Measurements from ENCODE around the gene DNAH3.

- no peak for TF ChIP-seq REST (IDR thresholded peaks at IDR 0.05; ENCODE audit: borderline replicate concordance in 1 of 2, low read depth in 1 of 2, low read length in 2 of 2)
- no peak for TF ChIP-seq ZNF589 (CRISPR knock-in tag; conservative IDR thresholded peaks at IDR 0.05)
- no peak for TF ChIP-seq USF2 (IDR thresholded peaks at IDR 0.05; ENCODE audit: low read depth, low read length)
- no peak for TF ChIP-seq USF2 (CRISPR knock-in tag; IDR thresholded peaks at IDR 0.05; ENCODE audit: borderline replicate concordance)
- no peak for TF ChIP-seq MAX (IDR thresholded peaks at IDR 0.05)
- TF ChIP-seq, protein P1, sequence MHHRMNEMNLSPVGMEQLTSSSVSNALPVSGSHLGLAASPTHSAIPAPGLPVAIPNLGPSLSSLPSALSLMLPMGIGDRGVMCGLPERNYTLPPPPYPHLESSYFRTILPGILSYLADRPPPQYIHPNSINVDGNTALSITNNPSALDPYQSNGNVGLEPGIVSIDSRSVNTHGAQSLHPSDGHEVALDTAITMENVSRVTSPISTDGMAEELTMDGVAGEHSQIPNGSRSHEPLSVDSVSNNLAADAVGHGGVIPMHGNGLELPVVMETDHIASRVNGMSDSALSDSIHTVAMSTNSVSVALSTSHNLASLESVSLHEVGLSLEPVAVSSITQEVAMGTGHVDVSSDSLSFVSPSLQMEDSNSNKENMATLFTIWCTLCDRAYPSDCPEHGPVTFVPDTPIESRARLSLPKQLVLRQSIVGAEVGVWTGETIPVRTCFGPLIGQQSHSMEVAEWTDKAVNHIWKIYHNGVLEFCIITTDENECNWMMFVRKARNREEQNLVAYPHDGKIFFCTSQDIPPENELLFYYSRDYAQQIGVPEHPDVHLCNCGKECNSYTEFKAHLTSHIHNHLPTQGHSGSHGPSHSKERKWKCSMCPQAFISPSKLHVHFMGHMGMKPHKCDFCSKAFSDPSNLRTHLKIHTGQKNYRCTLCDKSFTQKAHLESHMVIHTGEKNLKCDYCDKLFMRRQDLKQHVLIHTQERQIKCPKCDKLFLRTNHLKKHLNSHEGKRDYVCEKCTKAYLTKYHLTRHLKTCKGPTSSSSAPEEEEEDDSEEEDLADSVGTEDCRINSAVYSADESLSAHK (CRISPR knock-in tag; IDR thresholded peaks at IDR 0.05; ENCODE audit: borderline replicate concordance): no peak
Observed at GRCh38 chr16:21179126-21179982, 28.7 kb upstream of the DNAH3 start.

All from HepG2 (cell line).